Middle frontal gyrus (tissue), 1 donor: ENCODE results near the gene KLHL22.
"Not testable (repeated sequence)": the region's sequence is repeated elsewhere in the genome, so short reads cannot be mapped to it uniquely, and the experiment has no call there.

Experiments used
- DNase-seq: peaks from one replicate; pipeline ENCODE4 v3.0.0-alpha.2; 2015; ENCODE audit warnings: low spot score; ENCODE audit errors: extremely low spot score

The KLHL22 gene, protein sequence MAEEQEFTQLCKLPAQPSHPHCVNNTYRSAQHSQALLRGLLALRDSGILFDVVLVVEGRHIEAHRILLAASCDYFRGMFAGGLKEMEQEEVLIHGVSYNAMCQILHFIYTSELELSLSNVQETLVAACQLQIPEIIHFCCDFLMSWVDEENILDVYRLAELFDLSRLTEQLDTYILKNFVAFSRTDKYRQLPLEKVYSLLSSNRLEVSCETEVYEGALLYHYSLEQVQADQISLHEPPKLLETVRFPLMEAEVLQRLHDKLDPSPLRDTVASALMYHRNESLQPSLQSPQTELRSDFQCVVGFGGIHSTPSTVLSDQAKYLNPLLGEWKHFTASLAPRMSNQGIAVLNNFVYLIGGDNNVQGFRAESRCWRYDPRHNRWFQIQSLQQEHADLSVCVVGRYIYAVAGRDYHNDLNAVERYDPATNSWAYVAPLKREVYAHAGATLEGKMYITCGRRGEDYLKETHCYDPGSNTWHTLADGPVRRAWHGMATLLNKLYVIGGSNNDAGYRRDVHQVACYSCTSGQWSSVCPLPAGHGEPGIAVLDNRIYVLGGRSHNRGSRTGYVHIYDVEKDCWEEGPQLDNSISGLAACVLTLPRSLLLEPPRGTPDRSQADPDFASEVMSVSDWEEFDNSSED

DNA sequence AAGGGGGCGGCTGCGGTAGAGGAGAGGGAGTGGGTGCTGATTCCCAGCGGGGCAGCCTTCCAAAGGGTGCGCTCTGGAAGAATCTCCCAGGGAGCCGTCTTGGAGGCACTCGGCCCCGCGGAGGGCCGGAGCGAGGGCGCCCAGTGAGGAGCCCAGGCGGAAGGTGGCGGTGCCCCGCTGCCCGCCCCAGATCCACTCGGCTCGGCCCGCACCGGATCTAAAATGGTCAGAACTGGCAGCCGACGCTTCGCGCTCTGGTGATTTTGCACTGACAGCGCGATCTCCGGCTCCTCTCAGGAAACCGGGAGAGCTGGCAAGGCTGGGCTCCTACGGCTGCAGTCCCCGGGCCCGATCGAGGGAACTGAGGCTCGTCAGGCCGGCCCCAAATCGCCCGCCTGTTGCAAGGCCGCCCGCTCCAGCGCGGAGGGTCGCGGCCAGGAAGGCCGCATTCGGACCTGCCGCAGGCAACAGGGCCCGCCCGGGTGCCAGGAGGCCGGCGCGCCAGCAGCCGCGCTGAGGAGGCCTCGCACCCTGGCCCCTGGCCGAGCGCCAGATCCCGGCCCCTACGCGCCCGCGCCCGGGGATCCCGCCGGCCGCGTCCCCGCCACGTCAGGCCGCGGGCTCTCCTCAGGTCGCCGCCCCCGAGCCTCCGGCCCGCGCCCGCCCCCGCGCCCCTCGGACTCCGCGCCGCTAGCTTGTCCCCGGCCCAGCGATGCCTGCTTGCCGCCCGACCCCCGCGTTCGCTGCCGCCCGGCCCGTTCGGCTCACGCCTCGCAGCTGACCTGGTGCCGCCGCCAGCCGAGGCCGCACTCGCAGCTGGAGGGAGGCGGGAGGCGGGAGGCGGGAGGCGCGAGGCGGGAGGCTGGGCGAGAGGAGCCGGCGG lies at the start of gene KLHL22:
Gene KLHL22, minus strand, starts transcription at position 818 of the 883 bp plus-strand sequence. CDS start 6,584 bp downstream, outside the sequence.
- no peak for DNase-seq

DNA sequence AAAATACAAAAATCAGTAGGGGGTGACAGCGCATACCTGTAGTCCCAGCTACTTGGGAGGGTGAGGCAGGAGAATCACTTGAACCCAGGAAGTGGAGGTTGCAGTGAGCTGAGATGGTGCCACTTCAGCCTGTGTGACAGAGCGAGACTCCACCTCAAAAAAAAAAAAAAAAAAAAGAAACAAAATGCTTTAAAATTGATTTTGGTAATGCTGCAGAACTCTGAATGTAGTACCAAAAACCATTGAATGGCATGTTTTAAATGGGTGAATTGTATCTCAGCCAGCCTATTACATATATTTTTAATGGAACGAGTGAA lies 49.7 kb upstream of the KLHL22 start:
- not testable (repeated sequence) for DNase-seq

GRCh38 chr22:20542736-20543135 lies 47.1 kb upstream of the KLHL22 start:
- DNase-seq: no peak

DNA sequence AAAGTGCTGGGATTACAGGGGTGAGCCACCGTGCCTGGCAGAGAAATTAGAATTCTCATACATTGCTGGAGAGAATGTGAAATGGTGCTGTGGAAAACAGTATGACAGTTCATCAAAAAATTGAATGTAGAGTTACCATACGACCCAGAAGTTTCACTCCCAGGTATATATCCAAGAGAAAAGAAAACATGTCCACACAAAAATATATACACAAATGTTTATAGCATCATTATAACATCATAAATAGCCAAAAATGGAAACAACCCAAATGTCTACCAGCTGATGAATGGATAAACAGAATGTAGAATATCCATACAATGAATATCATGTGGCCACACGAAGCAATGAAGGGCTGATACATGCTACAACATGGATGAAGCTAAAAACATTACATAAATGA lies 46.5 kb upstream of the KLHL22 start:
- no peak for DNase-seq

GRCh38 chr22:20538875-20539274 lies 43.3 kb upstream of the KLHL22 start:
- DNase-seq: not testable (repeated sequence)

DNA sequence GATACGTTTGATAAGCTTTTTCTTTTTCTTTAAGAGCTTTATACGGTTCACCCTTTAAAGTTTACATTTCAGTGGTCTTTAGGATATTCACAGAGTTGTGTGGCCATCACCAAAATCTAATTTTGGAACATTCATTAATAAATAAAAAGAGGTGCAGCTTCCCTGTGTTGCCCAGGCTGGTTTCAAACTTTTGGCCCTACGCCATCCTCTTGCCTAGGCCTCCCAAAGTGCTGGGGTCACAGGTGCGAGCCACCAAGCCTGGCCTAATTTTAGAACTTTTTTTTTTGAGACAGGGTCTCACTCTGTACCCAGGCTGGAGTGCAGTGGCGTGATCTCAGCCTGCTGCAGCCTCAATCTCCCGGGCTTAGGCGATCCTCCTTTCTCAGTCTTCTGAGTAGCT lies 42.4 kb upstream of the KLHL22 start:
- DNase-seq: no peak

GRCh38 chr22:20537325-20537756 lies 41.7 kb upstream of the KLHL22 start:
- no peak for DNase-seq

- no peak for DNase-seq
These were observed 41.2 kb upstream of the KLHL22 start for GRCh38 chr22:20536590-20537324.

- DNase-seq: no peak
These were observed 38.3 kb upstream of the KLHL22 start for GRCh38 chr22:20533879-20534265.

DNA sequence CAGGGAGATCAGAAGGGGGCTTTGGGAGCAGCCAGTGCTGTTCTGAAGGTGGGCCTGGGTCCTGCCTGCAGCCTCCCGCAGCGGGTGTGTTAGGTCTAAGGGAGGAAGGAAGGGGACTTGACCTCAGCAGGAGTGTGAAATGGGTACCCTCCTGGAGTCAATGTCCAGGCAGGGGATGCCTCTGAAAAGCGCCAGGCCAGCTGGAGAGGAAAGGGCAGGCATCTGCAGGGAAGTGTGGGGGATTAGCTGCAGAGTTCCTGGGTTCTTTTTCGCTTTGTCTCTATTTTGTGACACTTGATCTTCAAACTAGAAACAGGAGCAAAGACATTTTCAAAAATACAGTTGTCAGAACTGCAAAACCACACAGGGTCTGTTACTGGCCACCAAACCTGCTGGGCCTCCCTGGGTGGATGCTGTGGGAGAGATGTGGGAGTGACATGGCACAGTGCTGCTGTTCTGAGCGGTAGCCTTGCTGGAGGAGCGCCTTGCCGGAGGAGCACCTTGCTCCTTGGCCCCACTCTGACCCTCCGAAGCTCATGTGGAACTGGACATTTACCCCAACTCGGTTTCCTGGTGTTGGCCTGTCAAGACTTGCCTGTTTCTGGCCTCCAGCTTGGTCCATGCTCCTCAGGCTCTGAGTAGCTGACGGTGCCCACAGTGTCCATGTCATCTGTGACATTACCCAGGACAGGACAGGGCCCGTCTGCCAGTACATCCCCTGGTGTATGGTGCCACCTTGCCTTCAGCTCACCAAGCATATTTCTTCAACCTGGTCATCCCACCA lies 37.7 kb upstream of the KLHL22 start:
- DNase-seq: no peak

GRCh38 chr22:20532256-20532993 lies 36.8 kb upstream of the KLHL22 start:
- no peak for DNase-seq

- DNase-seq: no peak
These were observed 36.0 kb upstream of the KLHL22 start for GRCh38 chr22:20531404-20532201.

DNA sequence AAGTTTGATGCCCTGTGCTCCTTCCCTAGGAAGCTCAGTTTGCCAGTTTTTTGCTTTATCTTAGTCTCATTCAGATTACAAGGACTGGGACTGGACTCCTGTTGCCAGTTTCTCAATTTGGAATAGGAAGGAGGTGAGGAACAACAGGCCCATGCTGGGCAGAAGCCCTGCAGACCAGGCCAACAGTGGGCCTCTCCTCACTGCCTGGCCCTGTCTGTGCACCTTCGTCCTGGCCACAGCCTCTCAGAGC lies 35.5 kb upstream of the KLHL22 start:
- DNase-seq: no peak

GRCh38 chr22:20530368-20531153 lies 35.0 kb upstream of the KLHL22 start:
- DNase-seq: no peak

- no peak for DNase-seq
These were observed 32.9 kb upstream of the KLHL22 start for GRCh38 chr22:20528405-20528978.

DNA sequence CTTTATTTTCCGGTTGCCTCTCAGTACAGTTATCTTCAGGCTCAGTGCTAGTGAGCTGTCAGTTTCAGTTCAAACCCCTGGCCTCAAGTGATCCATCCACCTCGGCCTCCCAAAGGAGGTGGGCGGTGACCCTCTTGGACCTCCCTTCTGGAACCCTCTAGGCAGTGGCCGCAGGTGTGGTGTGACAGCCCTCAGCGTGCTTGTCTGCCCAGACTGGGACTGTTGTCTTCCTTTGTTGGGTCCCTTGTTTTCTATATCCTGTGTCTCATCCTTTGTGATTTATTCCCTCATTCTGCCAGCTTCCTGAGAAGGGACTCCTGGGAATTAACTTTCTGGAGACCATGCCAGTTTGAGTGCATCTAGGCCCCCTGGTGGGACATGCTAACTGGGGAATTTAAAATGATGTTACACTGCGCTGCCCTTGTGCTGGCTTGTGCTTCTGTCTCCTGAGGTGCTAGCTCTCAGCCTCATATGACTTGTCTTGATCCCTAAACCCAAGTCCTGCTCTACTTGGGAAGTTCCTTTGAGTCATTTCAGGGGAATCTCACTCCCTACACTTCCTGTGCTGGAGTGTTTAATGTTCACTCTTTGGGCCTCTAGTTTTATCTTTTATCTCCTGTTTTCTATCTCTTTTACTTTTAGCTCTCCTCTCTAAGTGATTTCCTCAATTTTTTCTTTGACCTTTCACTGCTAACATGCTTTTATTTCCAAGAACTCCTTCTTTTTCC lies 31.2 kb upstream of the KLHL22 start:
- DNase-seq: no peak

DNA sequence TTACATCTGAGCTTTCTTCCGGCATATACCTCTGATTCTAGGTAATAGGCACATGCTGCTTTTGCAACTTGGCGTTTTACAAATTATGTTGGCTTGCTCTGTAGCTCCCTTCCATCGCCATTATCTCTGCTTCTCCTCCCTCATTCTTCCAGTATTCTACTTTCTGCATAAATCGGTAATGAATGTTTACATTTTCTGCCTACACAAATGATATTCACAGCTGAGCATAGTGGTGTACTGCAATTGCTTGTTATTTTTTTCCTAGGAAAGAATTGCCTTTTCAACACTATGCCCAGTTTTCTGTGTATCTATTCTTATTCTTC lies 30.7 kb upstream of the KLHL22 start:
- no peak for DNase-seq

GRCh38 chr22:20525048-20525447 lies 29.5 kb upstream of the KLHL22 start:
- no peak for DNase-seq
